GM13977 (cell line): ENCODE data around the gene ADAP1.

Experiments
- DNase-seq: peaks from one replicate; pipeline ENCODE4 v3.0.0; 2012; ENCODE audit warnings: low spot score
- in situ Hi-C: fragments of 300-500 bp; cut with MboI; formaldehyde crosslinking; loops from one replicate; pipeline ENCODE4 v1.12.0; 2022; ENCODE audit warnings: low sequenced_read_pairs, low pct_unique_long_range_greater_than_20kb, mixed read lengths, inconsistent platforms; ENCODE audit not compliant: unreplicated experiment
- TF ChIP-seq, protein P1 (sequence below): IDR thresholded peaks from 2 replicates; pipeline ENCODE4 v1.5.1; 2012; ENCODE audit warnings: mild to moderate bottlenecking, control low read depth; ENCODE audit not compliant: insufficient read depth; ENCODE audit errors: extremely low read depth, missing control alignments

The ADAP1 gene

GRCh38 chr7:921071-921461 lies 33.4 kb downstream of the ADAP1 start:
- DNase-seq = no peak
- TF ChIP-seq, protein P1, sequence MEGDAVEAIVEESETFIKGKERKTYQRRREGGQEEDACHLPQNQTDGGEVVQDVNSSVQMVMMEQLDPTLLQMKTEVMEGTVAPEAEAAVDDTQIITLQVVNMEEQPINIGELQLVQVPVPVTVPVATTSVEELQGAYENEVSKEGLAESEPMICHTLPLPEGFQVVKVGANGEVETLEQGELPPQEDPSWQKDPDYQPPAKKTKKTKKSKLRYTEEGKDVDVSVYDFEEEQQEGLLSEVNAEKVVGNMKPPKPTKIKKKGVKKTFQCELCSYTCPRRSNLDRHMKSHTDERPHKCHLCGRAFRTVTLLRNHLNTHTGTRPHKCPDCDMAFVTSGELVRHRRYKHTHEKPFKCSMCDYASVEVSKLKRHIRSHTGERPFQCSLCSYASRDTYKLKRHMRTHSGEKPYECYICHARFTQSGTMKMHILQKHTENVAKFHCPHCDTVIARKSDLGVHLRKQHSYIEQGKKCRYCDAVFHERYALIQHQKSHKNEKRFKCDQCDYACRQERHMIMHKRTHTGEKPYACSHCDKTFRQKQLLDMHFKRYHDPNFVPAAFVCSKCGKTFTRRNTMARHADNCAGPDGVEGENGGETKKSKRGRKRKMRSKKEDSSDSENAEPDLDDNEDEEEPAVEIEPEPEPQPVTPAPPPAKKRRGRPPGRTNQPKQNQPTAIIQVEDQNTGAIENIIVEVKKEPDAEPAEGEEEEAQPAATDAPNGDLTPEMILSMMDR = no peak
- in situ Hi-C loops = no loop called here

GRCh38 chr7:920351-921070 lies 34.0 kb downstream of the ADAP1 start:
- in situ Hi-C loops = no loop called here
- no peak for DNase-seq
- TF ChIP-seq, protein P1 = no peak

GRCh38 chr7:919924-920341 lies 34.5 kb downstream of the ADAP1 start:
- TF ChIP-seq, protein P1 = no peak
- in situ Hi-C loops = no loop called here
- DNase-seq = no peak

DNA sequence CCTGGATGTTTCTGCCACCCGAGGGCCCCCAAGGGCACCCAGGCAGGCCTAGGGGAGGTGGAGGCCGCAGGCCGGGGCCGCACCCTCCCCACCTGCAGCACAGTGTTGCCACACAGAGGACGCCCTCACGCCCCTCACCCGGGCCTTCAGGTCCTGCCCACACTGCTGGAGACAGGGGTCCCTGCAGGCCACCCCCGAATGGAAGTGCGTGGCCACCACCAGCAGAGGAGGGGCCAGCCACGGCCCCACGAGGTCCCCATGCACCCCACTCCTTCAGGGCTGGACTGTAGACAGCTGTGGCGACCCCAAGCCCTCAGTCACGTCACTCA lies 35.4 kb downstream of the ADAP1 start:
- TF ChIP-seq, protein P1 = no peak
- in situ Hi-C loops = no loop called here
- no peak for DNase-seq

DNA sequence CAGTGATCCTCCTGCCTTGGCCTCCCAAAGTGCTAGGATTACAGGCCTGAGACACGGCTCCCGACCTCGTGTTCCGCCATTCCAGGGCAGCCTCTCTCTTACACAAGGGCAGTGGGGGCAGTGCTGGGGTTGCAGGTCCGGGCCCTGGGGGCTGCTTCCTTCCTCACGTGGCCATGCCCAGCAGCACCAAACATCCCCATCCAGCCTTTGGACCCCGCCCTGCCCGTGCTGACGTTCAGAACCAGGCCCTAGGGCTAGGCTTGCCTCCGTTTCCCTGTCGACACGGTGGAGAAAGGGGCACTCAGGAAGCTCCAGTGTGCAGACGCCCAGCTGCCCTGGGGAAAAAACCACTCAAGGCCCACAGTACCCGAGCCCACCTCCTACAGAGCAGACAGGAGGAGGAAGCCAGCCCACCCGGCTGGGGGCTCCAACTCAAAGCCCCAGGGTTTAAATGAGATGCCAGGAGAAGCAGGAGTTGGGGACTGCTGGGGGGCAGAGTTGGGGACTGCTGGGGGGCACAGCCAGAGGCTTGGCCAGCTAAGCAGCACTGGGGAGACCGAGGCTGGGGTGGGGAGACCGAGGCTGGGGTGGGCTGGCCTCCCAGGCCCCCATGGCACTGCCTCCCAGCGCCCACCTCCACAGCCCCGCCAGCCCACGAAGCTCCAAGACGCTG lies 35.9 kb downstream of the ADAP1 start:
- TF ChIP-seq, protein P1 = no peak
- in situ Hi-C loops = no loop called here
- no peak for DNase-seq

DNA sequence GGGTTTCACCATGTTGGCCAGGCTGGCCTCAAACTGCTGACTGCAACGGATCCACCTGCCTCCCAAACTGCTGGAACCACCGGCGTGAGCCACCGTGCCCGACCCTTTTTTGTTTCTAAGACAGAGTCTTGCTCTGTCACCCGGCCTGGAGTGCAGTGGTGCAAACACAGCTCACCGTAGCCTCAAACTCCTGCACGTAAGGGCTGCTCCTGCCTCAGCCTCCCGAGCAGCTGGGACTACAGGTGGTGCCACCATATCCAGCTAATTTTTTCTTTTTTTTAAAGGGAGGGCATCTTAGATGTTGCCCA lies 36.4 kb downstream of the ADAP1 start:
- DNase-seq = no peak
- in situ Hi-C loops = no loop called here
- TF ChIP-seq, protein P1 = no peak
